Tibial nerve (tissue), 4 donors: ENCODE data around the gene CCDC182. TPM values are rescaled to one million over a fixed set of nuclear protein-coding genes. Genes with fewer than 3 reads are reported as not detected.

ENCODE experiments used
- DNase-seq, 2 donors: peaks; one replicate each; pipeline ENCODE4 v3.0.0-alpha.2; 2019; ENCODE audit warnings: low spot score in 2 of 2
- H3K27ac ChIP-seq, 4 donors: fragments of 200-600 bp; sonication (generic) in 3 of 4; one replicate each; pipeline ENCODE4 v1.5.1; 2017 to 2019; ENCODE audit warnings: mild to moderate bottlenecking in 1 of 4
- H3K27me3 ChIP-seq, 2 donors: fragments of 200-600 bp; sonication (generic) in 1 of 2; one replicate each; pipeline versions ENCODE4 v1.5.1 to v1.6.0; 2017 to 2019
- H3K36me3 ChIP-seq, 3 donors: fragments of 200-600 bp; sonication (generic); one replicate each; pipeline ENCODE4 v1.5.1; 2018 to 2019
- H3K4me1 ChIP-seq, 4 donors: fragments of 200-600 bp; sonication (generic) in 3 of 4; one replicate each; pipeline ENCODE4 v1.5.1; 2017 to 2019
- H3K4me3 ChIP-seq, 4 donors: fragments of 200-600 bp; sonication (generic) in 3 of 4; one replicate each; pipeline ENCODE4 v1.5.1; 2017 to 2019; ENCODE audit warnings: mild to moderate bottlenecking in 1 of 4, moderate library complexity in 1 of 4
- H3K9me3 ChIP-seq, 4 donors: fragments of 200-600 bp; sonication (generic) in 3 of 4; one replicate each; pipeline ENCODE4 v1.5.1; 2017 to 2019
- EP300 ChIP-seq, 2 donors: sonication (generic); formaldehyde crosslinking; IDR thresholded peaks; one replicate each; pipeline ENCODE4 v1.6.1; 2017; ENCODE audit warnings: antibody characterized with exemption in 2 of 2, mild to moderate bottlenecking in 1 of 2
- POLR2A ChIP-seq, 2 donors: fragments of 450-650 bp; IDR thresholded peaks; one replicate each; pipeline ENCODE4 v1.6.1; 2017; ENCODE audit warnings: antibody characterized with exemption in 2 of 2, mild to moderate bottlenecking in 2 of 2, moderate library complexity in 2 of 2
- WGBS, 2 donors: methylation state at CpG; one replicate each; pipeline ENCODE4 v1.1.5; 2018; 5-methylcytosine and 5-hydroxymethylcytosine counted together
- total RNA-seq, 4 donors: library from RNA; depleted of rRNA; stranded (reverse); fragments of >200 nt; gene quantifications; one replicate each; pipeline ENCODE4 v1.1.0, GENCODE V29; 2016
- TF ChIP-seq, protein P1 (sequence below), 5 experiments: fragments of 200-600 bp in 3 of 5; fragments of 450-650 bp in 2 of 5; sonication (generic) in 3 of 5; IDR thresholded peaks; one replicate each; pipeline ENCODE4 v1.5.1; 2016 to 2019; ENCODE audit warnings: antibody characterized with exemption in 5 of 5, mild to moderate bottlenecking in 3 of 5, moderate library complexity in 2 of 5

The CCDC182 gene
- total RNA-seq, 4 donors from 2014 or later, result not detected

- Histone ChIP-seq H3K9me3 (no peaks in the 10 kb centered on the region), H3K27me3 (peaks cover 0 to 16% of the 10 kb centered on the region in 2 donors), H3K27ac (no peak overlapping the region), H3K4me1 (peaks cover 0 to 19% (median 4%) of the 10 kb centered on the region in 4 donors), H3K4me3 (no peak overlapping the region), H3K36me3 (no peaks in the 10 kb centered on the region)
- DNase-seq, result no peak
- 73 to 77% methylated on average over 6 of the region's 6 CpGs for WGBS, 2 donors
- no peak for TF ChIP-seq POLR2A (IDR thresholded peaks at IDR 0.05)
Observed at GRCh38 chr17:57778306-57778705, 33.2 kb upstream of the CCDC182 start.

- no peak overlapping the region for H3K27ac ChIP-seq
- H3K9me3 ChIP-seq, result no peaks in the 10 kb centered on the region
- H3K4me3 ChIP-seq, result no peak overlapping the region
- H3K27me3 ChIP-seq, result no peaks in the 10 kb centered on the region
- H3K4me1 ChIP-seq, result peaks cover 0 to under 1% (median 0%) of the 10 kb centered on the region in 4 donors
- WGBS, 2 donors, result 91 to 92% methylated on average over 12 of the region's 12 CpGs
- DNase-seq, result no peak
- TF ChIP-seq, protein P1, sequence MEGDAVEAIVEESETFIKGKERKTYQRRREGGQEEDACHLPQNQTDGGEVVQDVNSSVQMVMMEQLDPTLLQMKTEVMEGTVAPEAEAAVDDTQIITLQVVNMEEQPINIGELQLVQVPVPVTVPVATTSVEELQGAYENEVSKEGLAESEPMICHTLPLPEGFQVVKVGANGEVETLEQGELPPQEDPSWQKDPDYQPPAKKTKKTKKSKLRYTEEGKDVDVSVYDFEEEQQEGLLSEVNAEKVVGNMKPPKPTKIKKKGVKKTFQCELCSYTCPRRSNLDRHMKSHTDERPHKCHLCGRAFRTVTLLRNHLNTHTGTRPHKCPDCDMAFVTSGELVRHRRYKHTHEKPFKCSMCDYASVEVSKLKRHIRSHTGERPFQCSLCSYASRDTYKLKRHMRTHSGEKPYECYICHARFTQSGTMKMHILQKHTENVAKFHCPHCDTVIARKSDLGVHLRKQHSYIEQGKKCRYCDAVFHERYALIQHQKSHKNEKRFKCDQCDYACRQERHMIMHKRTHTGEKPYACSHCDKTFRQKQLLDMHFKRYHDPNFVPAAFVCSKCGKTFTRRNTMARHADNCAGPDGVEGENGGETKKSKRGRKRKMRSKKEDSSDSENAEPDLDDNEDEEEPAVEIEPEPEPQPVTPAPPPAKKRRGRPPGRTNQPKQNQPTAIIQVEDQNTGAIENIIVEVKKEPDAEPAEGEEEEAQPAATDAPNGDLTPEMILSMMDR (IDR thresholded peaks at IDR 0.05), result no peak
- no peaks in the 10 kb centered on the region for H3K36me3 ChIP-seq
Observed at GRCh38 chr17:57776366-57776765, 31.3 kb upstream of the CCDC182 start.

DNA sequence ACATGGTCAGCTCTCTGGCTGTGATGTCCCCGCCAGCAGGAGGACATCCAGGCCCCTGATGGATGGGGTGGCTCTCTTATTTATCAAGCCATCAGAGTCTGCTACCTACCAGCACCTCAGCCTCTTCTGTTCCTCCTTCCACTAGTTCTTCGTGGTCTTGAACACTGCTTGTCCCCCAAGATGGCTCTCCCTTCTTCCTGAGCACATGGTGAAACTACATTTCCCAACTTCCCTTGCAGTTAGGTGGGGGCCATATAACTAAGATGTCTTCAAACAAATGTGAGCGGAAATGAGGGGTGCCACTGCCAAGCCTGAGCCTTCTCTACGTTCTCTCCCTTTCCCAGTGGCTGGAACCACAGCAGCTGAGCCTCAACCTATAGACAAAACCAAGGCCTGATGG, 29.8 kb upstream of the CCDC182 start:
- 94 to 96% methylated on average over 4 of the region's 4 CpGs for WGBS, 2 donors
- H3K4me1 ChIP-seq, result no peaks in the 10 kb centered on the region
- DNase-seq, result no peak
- TF ChIP-seq, protein P1 (IDR thresholded peaks at IDR 0.05), result no peak
- no peak for TF ChIP-seq POLR2A (IDR thresholded peaks at IDR 0.05)
- TF ChIP-seq EP300 (IDR thresholded peaks at IDR 0.05), result no peak
- H3K4me3 ChIP-seq, result no peak overlapping the region
- no peaks in the 10 kb centered on the region for H3K36me3 ChIP-seq
- no peaks in the 10 kb centered on the region for H3K27me3 ChIP-seq
- no peaks in the 10 kb centered on the region for H3K9me3 ChIP-seq
- no peak overlapping the region for H3K27ac ChIP-seq

- Histone ChIP-seq H3K4me3 (no peak overlapping the region), H3K9me3 (no peaks in the 10 kb centered on the region), H3K36me3 (no peaks in the 10 kb centered on the region), H3K27me3 (peaks cover 0 to 5% of the 10 kb centered on the region in 2 donors), H3K4me1 (no peaks in the 10 kb centered on the region), H3K27ac (no peak overlapping the region)
- TF ChIP-seq POLR2A (IDR thresholded peaks at IDR 0.05) (no peak), EP300 (IDR thresholded peaks at IDR 0.05) (no peak)
- TF ChIP-seq, protein P1 (IDR thresholded peaks at IDR 0.05), result no peak
- no peak for DNase-seq
- 61 to 66% methylated on average over 4 of the region's 4 CpGs for WGBS, 2 donors
Observed at GRCh38 chr17:57773557-57773956, 28.5 kb upstream of the CCDC182 start.

- 79 to 82% methylated on average over 6 to 7 of the region's 7 CpGs for WGBS, 2 donors
Observed at GRCh38 chr17:57772774-57773173, 27.7 kb upstream of the CCDC182 start.

More at GRCh38 chr17:57772774-57773173, 27.7 kb upstream of the CCDC182 start:
- H3K27me3 ChIP-seq, result peaks cover 0 to 9% of the 10 kb centered on the region in 2 donors
- TF ChIP-seq POLR2A (IDR thresholded peaks at IDR 0.05) (no peak), EP300 (IDR thresholded peaks at IDR 0.05) (no peak)
- TF ChIP-seq, protein P1 (IDR thresholded peaks at IDR 0.05), result no peak
- H3K4me1 ChIP-seq, result no peaks in the 10 kb centered on the region
- no peak overlapping the region for H3K4me3 ChIP-seq
- H3K9me3 ChIP-seq, result no peaks in the 10 kb centered on the region
- no peak for DNase-seq
- H3K27ac ChIP-seq, result no peak overlapping the region
- H3K36me3 ChIP-seq, result no peaks in the 10 kb centered on the region
